K562 (cell line): Measurements from ENCODE around the gene TSPOAP1. TPM values are rescaled to one million over a fixed set of nuclear protein-coding genes. Genes with fewer than 3 reads are reported as not detected.

Experiments
- ARID1B ChIP-seq: fragments of 450-650 bp; IDR thresholded peaks from 2 replicates; pipeline ENCODE4 v1.6.1; 2016; ENCODE audit warnings: antibody characterized with exemption, mild to moderate bottlenecking, inconsistent platforms
- ASH1L ChIP-seq: fragments of 450-650 bp; IDR thresholded peaks from 2 replicates; pipeline ENCODE4 v1.6.1; 2018; ENCODE audit warnings: borderline replicate concordance, mild to moderate bottlenecking, low read depth; ENCODE audit not compliant: partially characterized antibody
- HDAC6 ChIP-seq: IDR thresholded peaks from 2 replicates; pipeline ENCODE4 v1.6.1; 2012; ENCODE audit warnings: low read depth, mild to moderate bottlenecking, control low read depth, inconsistent platforms, low read length, moderate library complexity
- HNRNPK ChIP-seq: fragments of 200-400 bp; formaldehyde crosslinking; IDR thresholded peaks from one replicate; pipeline ENCODE4 v1.6.1; 2018; ENCODE audit warnings: mild to moderate bottlenecking, low read depth, low read length; ENCODE audit not compliant: poor library complexity, severe bottlenecking
- KAT2B ChIP-seq: IDR thresholded peaks from one replicate; pipeline ENCODE4 v1.6.1; 2012; ENCODE audit warnings: low read depth, mild to moderate bottlenecking, control low read depth, inconsistent platforms, low read length, moderate library complexity
- L3MBTL2 ChIP-seq: fragments of 450-650 bp; IDR thresholded peaks from 2 replicates; pipeline ENCODE4 v1.6.1; 2016; ENCODE audit warnings: mild to moderate bottlenecking, moderate library complexity
- MEIS2 ChIP-seq: fragments of 450-650 bp; IDR thresholded peaks from 2 replicates; pipeline ENCODE4 v1.6.1; 2014; ENCODE audit warnings: mild to moderate bottlenecking; ENCODE audit not compliant: partially characterized antibody
- SAFB ChIP-seq: fragments of 200-400 bp; formaldehyde crosslinking; IDR thresholded peaks from 2 replicates; pipeline ENCODE4 v1.6.1; 2017; ENCODE audit warnings: low read depth, low read length, borderline replicate concordance
- TAF9B ChIP-seq: fragments of 450-650 bp; IDR thresholded peaks from 2 replicates; pipeline ENCODE4 v1.6.1; 2018; ENCODE audit warnings: mild to moderate bottlenecking; ENCODE audit not compliant: partially characterized antibody
- YBX1 ChIP-seq: fragments of 450-650 bp; IDR thresholded peaks from 2 replicates; pipeline ENCODE4 v1.7.1; 2016; ENCODE audit warnings: mild to moderate bottlenecking
- ZBED1 ChIP-seq: IDR thresholded peaks from 2 replicates; pipeline ENCODE4 v1.6.1; 2014
- ZNF311 ChIP-seq: fragments of 250-450 bp; sonication (Bioruptor Pico); IDR thresholded peaks from 2 replicates; pipeline ENCODE4 v1.4.0; 2020; ENCODE audit warnings: mild to moderate bottlenecking, moderate library complexity
- polyA plus RNA-seq, 8 experiments: library from polyadenylated mRNA; depleted of rRNA in 4 of 8; stranded (reverse) in 5 of 8; unstranded in 3 of 8; fragments of >200 nt; fragmentation: Nextera tagmentation in 2 of 8; fragmentation: Illumina TruSeq in 1 of 8; extraction: Ambion mirVana in 2 of 8; extraction: Trizol in 1 of 8; gene quantifications; 2 replicates each; pipeline versions ENCODE4 v1.2.1 to v1.2.3, GENCODE V29; 2011 to 2014; ENCODE audit warnings: inconsistent platforms in 1 of 8, missing spikeins in 1 of 8
- total RNA-seq, 7 experiments: library from RNA; depleted of rRNA in 6 of 7; stranded (reverse); fragments of >200 nt in 6 of 7; fragmentation: Illumina TruSeq in 2 of 7; extraction: Trizol in 2 of 7; gene quantifications; 2 replicates each; pipeline versions ENCODE4 v1.2.1 to v1.2.3, GENCODE V29; 2011 to 2021; ENCODE audit warnings: low replicate concordance in 1 of 7
- TF ChIP-seq, protein P1 (sequence below): conservative IDR thresholded peaks from 2 replicates; pipeline ENCODE4 v1.6.1; 2011; ENCODE audit warnings: low read depth, mild to moderate bottlenecking, low read length; ENCODE audit not compliant: control insufficient read depth
- TF ChIP-seq, protein P2 (sequence below): fragments of 250-450 bp; sonication (Bioruptor Pico); IDR thresholded peaks from 2 replicates; pipeline ENCODE4 v1.5.0; 2020; ENCODE audit warnings: mild to moderate bottlenecking, borderline replicate concordance
- TF ChIP-seq, protein P3 (sequence below): fragments of 450-650 bp; IDR thresholded peaks from 2 replicates; pipeline ENCODE4 v1.6.1; 2017; ENCODE audit warnings: mild to moderate bottlenecking, moderate library complexity
- TF ChIP-seq, protein P4 (sequence below): fragments of 250-450 bp; sonication (Bioruptor Pico); IDR thresholded peaks from 2 replicates; pipeline ENCODE4 v1.8.0; 2022; ENCODE audit warnings: inconsistent platforms, mild to moderate bottlenecking, moderate library complexity, borderline replicate concordance
- TF ChIP-seq, protein P5 (sequence below): sonication (generic); formaldehyde crosslinking; IDR thresholded peaks from 2 replicates; pipeline ENCODE4 v1.8.0; 2022; ENCODE audit warnings: missing genetic modification reagents, mild to moderate bottlenecking, moderate library complexity, borderline replicate concordance

TSPOAP1 gene
- total and polyA plus RNA-seq, 9 of the 15 experiments (the other 6 are each of a cell fraction or from before 2014, with no cell fraction given), result 0.87 to 3.9 (median 1.8) TPM; not detected in 2

DNA sequence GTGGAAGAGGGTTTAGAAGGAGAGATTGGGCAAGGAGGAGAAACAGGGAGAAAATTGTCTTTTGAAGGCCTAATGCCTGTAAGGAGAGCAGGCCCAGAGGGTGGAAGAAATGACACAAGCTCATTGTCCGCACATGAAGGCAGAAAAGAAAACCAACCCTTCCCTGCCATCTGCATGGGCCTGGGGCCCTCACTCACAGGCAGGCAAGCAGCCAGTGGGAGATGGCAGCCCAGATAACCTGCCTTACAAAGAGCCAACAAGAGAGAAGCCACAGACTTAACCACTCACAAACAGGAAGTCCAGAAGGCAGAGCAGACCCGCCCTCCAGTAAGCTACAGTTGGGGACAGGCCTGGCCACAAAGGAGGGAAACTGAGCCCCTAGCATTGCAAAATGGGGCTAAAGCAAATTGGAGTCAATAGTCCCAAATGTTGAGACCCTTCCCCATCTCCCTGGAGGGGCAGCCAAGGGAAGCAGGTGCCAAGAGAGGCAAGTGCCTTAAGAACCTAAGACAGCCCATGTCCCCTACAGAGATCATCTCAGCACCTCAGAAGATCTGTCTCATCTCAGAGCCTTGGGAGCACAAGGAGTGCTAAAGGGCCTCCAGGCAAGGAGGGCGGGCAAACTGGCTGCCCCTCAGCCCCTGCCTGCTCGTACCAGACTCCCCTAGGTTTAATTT lies 7.3 kb upstream of the TSPOAP1 start (continued):
- no peak for TF ChIP-seq SAFB
- no peak for TF ChIP-seq ASH1L
- TF ChIP-seq KAT2B, result no peak
- TF ChIP-seq, protein P1, sequence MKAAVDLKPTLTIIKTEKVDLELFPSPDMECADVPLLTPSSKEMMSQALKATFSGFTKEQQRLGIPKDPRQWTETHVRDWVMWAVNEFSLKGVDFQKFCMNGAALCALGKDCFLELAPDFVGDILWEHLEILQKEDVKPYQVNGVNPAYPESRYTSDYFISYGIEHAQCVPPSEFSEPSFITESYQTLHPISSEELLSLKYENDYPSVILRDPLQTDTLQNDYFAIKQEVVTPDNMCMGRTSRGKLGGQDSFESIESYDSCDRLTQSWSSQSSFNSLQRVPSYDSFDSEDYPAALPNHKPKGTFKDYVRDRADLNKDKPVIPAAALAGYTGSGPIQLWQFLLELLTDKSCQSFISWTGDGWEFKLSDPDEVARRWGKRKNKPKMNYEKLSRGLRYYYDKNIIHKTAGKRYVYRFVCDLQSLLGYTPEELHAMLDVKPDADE, result 0 out of 2 replicates have a peak, but pooled peaks have one; percentile 35
- no peak for TF ChIP-seq HNRNPK
- TF ChIP-seq, protein P2, sequence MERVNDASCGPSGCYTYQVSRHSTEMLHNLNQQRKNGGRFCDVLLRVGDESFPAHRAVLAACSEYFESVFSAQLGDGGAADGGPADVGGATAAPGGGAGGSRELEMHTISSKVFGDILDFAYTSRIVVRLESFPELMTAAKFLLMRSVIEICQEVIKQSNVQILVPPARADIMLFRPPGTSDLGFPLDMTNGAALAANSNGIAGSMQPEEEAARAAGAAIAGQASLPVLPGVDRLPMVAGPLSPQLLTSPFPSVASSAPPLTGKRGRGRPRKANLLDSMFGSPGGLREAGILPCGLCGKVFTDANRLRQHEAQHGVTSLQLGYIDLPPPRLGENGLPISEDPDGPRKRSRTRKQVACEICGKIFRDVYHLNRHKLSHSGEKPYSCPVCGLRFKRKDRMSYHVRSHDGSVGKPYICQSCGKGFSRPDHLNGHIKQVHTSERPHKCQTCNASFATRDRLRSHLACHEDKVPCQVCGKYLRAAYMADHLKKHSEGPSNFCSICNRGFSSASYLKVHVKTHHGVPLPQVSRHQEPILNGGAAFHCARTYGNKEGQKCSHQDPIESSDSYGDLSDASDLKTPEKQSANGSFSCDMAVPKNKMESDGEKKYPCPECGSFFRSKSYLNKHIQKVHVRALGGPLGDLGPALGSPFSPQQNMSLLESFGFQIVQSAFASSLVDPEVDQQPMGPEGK (CRISPR knock-in tag), result peak; percentile 33; the same call in 1 of the 2 replicates
- peak; percentile 70 for TF ChIP-seq ARID1B
- no peak for TF ChIP-seq ZBED1
- no peak for TF ChIP-seq HDAC6
- TF ChIP-seq ZNF311 (CRISPR knock-in tag), result peak; percentile 75; the same call in 1 of the 2 replicates
- TF ChIP-seq, protein P3, sequence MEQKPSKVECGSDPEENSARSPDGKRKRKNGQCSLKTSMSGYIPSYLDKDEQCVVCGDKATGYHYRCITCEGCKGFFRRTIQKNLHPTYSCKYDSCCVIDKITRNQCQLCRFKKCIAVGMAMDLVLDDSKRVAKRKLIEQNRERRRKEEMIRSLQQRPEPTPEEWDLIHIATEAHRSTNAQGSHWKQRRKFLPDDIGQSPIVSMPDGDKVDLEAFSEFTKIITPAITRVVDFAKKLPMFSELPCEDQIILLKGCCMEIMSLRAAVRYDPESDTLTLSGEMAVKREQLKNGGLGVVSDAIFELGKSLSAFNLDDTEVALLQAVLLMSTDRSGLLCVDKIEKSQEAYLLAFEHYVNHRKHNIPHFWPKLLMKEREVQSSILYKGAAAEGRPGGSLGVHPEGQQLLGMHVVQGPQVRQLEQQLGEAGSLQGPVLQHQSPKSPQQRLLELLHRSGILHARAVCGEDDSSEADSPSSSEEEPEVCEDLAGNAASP, result no peak
- TF ChIP-seq L3MBTL2, result peak; percentile 32
- no peak for TF ChIP-seq YBX1
- peak; percentile 36 for TF ChIP-seq TAF9B
- TF ChIP-seq, protein P4, sequence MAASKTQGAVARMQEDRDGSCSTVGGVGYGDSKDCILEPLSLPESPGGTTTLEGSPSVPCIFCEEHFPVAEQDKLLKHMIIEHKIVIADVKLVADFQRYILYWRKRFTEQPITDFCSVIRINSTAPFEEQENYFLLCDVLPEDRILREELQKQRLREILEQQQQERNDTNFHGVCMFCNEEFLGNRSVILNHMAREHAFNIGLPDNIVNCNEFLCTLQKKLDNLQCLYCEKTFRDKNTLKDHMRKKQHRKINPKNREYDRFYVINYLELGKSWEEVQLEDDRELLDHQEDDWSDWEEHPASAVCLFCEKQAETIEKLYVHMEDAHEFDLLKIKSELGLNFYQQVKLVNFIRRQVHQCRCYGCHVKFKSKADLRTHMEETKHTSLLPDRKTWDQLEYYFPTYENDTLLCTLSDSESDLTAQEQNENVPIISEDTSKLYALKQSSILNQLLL (CRISPR knock-in tag), result no peak
- TF ChIP-seq MEIS2, result no peak
- TF ChIP-seq, protein P5, sequence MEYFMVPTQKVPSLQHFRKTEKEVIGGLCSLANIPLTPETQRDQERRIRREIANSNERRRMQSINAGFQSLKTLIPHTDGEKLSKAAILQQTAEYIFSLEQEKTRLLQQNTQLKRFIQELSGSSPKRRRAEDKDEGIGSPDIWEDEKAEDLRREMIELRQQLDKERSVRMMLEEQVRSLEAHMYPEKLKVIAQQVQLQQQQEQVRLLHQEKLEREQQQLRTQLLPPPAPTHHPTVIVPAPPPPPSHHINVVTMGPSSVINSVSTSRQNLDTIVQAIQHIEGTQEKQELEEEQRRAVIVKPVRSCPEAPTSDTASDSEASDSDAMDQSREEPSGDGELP (CRISPR knock-in tag), result no peak
